Islet of Langerhans (tissue), 1 donor: ENCODE measurements around the gene COQ8A.

Experiments used
- FAIRE-seq: peaks from one replicate; lab custom pipeline; 2011; peaks lifted over from hg19 to GRCh38; lab: Jason Lieb, UNC

COQ8A gene

GRCh38 chr1:226940029-226940805 lies at the start of gene COQ8A:
Gene COQ8A (plus strand): TSS chr1:226940294. CDS start chr1:226961386, 21,092 bp downstream.
- peak; percentile 87 for FAIRE-seq

GRCh38 chr1:226890331-226891108 lies 49.6 kb upstream of the COQ8A start:
- no peak for FAIRE-seq

GRCh38 chr1:226891346-226891745 lies 48.7 kb upstream of the COQ8A start:
- FAIRE-seq: no peak

DNA sequence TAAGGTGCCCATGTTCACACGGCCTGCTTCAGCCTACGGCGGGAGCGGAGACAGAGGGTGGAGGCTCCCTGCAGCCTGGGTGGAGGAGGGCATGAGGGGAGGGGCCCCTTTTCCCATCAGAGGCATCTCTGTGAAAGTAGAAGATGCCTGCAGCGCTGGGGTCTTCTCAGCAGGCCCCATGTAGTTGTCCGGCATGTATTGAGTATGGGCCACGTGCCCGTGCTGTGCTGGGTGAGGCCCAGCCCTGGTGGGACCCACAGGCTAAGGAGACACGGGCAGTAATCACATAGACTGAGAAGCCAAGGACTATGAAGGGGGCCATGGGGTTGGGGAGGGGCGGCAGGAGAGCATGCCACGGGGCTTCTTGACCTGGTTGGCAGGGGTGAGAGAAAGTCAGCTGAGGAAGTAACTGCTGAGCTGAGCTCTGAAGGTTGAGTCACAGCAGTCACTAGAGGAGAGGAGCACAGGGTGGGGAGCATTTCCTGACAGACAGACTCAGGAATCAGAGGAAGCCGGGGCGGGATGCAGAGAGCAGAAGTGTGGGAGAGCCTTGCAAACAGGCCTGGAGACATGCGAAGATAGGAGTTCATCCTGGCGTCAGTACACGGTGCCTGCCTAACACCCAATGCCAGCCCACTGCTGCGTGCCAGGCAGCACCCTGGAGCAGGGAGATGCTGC lies 48.1 kb upstream of the COQ8A start:
- FAIRE-seq: no peak

- no peak for FAIRE-seq
These were observed 47.6 kb upstream of the COQ8A start for GRCh38 chr1:226892524-226892875.

DNA sequence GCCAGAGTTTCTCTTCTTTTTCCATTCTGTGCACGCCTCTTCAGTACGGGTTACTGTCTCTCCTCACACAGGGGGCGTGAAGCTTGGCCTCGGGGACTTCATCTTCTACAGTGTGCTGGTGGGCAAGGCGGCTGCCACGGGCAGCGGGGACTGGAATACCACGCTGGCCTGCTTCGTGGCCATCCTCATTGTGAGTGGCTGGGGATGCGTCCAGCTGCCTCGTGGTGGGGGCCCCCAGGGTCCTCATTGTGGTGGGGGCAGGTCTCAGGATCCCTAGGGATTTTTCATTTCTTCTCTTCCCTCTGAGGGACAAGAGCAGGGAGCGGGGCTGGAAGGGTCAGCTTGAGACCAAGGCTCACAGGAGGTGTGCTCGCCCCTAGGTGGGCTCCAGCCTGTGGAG lies 46.2 kb upstream of the COQ8A start:
- no peak for FAIRE-seq

DNA sequence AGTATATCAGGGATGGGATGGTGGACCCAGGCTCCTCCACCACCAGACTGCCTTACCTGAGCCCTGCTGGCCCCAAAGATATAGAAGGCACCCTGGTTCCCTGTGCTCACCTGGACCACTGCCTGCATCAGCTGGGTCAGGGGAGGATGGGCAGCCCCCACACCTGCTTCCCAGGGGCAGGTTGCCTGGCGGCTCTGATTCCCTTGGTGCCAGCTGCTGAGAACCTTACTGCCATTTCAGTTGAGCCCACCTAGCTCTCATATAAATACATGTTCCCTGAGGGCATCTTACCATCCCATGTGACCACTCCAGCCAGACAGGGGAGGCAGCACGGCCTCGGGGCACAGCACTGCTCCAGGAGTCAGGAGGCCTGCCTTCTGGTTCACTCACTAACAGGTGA lies 45.3 kb upstream of the COQ8A start:
- FAIRE-seq: no peak

DNA sequence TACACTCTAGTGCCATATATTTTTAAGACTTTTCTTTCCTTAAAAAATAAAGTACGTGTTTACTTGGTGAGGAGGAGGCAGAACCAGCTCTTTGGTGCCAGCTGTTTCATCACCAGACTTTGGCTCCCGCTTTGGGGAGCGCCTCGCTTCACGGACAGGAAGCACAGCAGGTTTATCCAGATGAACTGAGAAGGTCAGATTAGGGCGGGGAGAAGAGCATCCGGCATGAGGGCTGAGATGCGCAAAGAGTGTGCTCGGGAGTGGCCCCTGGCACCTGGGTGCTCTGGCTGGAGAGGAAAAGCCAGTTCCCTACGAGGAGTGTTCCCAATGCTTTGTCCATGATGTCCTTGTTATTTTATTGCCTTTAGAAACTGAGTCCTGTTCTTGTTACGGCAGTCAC lies 44.5 kb upstream of the COQ8A start:
- FAIRE-seq: no peak

DNA sequence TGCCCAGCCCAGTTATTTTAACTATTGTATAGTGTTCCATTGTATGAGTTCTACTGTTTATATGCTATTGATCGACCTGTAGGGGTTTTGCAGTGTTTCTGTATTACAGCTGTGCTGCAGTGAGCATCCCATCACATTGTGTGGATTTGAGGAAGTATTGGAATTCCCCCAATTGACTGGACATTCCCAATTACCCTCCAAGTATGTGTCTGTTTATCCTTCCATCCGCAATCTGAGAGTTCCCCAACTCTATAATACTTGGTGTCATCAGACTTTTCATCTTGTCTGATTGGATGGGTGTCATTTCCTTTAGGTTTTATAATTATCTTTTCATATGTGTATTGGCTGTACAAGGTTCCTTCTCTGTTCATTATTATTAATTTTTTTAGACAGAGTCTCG lies 41.8 kb upstream of the COQ8A start:
- no peak for FAIRE-seq

GRCh38 chr1:226901421-226901820 lies 38.7 kb upstream of the COQ8A start:
- no peak for FAIRE-seq

DNA sequence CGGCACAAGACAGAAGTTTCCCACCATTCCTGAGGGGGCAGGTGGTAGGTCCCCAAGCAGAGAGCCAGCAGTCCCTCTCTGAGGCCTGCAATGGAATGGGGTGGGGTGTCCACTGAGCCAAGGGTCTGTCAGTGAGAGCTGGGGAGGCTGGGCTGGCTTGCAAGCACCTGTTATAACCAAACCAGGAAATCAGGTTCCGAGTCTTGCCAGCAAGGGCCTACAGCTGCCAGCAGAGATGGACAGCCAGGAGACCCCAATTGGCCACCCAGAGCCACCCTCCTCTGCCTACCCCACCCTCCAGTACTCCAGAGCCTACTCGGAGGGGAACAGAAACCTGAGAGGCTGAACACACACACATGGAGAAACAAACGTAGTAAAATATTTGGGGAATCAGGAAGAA lies 37.5 kb upstream of the COQ8A start:
- no peak for FAIRE-seq

GRCh38 chr1:226903819-226904716 lies 36.0 kb upstream of the COQ8A start:
- FAIRE-seq: no peak

DNA sequence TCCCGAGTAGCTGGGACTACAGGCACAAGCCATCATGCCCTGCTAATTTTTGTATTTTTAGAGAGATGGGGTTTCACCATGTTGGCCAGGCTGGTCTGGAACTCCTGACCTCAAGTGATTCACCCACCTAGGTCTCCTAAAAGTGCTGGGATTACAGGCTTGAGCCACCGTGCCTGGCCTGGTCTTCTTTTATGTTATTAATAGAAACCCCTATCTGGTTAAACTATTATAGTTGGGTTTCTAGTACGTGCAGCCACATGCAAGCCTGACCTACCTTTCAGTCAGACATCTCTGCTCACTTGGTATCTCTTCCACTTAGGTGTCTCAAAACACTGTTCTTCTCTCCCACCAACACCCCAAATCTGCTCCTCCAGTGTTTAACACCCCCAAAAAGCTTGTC lies 35.3 kb upstream of the COQ8A start:
- FAIRE-seq: no peak

GRCh38 chr1:226908419-226908818 lies 31.7 kb upstream of the COQ8A start:
- no peak for FAIRE-seq

DNA sequence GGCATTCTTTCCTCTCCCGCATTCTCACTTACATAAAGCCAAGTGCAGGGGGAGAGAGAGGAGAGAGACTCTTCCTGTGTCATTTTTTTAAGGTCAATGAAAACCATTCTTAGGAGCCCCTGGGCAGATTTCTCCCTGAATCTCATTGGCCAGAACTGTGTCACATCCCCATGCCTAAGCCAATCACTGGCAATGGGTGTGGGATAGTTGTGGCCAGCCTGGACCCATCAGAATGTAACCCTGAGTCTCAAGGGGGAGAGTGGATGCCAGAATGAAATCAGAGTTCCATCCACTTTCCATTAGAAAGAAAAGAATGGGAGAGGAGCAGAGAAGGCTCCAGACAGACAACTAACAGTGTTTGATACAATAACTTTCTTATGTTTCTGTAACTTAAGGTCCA lies 31.2 kb upstream of the COQ8A start:
- FAIRE-seq: no peak

DNA sequence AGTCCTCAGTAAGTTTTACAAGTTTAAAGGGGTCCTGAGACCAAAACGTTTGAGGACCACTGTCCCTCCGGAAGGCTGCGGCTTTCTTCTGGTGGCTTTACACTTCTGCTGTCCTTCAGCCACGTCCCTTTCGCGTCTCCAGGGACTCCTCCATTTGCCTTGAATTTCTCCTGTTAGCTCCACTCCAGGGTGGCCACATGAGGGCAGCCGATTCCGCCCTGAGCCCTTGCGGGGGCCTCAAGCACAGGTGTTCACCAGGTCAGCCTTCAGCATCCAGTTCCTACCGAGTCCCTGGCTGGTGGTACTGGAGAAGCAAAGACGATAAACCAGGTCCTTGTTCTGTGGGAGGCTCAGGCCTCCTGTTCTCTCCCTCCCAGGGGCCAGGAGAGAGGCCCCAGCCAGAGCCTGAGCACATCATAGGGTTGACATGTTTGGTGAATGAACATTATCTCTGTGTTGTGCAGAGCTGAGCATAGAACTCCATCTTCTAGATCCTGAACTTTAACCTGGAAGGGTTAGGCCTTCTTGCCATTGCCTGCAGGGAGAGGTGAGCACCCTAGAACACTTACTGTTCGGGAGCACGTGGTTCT lies 27.4 kb upstream of the COQ8A start:
- no peak for FAIRE-seq

DNA sequence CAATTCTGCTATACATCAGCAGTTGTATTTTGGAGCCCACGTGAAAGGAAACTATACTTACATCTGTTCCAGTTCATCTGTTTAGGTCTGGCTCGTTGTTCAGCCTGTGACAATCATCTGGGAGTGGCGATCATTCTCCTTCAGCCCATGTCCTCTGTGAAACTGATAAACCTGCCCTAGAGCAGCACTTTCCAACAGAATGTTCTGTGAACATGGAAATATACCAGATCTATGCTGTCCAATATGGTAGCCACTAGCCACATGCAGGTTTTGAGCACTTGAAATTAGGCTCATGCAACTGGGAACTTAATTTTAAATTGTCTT lies 24.5 kb upstream of the COQ8A start:
- no peak for FAIRE-seq

DNA sequence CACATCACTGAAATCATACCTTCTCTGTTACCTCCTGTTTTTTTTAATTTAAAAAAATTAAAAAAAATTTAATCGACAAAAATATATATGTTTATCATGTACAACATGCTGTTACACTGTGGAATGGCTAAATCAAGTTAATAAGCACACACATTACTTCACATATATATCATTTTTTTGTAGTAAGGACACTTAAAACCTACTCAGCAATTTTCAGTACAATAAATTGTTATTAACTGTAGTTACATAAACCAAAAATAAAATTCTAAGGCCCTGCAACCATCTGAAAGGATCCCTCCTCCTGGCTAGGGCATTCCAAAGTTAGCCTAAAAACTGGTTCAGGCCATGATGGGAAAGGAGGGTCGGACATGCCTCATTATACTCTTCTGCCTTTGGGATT lies 23.6 kb upstream of the COQ8A start:
- no peak for FAIRE-seq

DNA sequence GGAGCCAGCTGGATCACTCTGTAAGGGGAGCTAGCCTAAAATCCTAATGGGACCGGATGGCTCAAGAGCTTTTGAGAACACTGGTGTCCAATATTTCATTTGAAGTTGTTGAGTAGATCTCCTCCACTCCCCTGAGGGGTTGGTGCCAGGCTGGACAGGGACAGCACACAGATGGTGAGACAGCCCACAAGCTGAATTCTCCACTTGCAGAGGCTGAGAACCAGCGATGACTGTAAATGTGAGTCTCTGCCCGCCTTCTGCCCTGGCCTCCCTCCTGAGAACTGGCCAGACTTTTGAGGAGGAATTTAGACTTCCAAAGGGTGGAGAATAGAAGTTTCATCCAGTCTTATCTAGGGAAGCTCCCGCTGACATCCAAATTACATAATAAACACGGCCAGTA lies 20.5 kb upstream of the COQ8A start:
- no peak for FAIRE-seq

- no peak for FAIRE-seq
These were observed 20.1 kb upstream of the COQ8A start for GRCh38 chr1:226919995-226920394.

- FAIRE-seq: no peak
These were observed 19.6 kb upstream of the COQ8A start for GRCh38 chr1:226920446-226920894.

DNA sequence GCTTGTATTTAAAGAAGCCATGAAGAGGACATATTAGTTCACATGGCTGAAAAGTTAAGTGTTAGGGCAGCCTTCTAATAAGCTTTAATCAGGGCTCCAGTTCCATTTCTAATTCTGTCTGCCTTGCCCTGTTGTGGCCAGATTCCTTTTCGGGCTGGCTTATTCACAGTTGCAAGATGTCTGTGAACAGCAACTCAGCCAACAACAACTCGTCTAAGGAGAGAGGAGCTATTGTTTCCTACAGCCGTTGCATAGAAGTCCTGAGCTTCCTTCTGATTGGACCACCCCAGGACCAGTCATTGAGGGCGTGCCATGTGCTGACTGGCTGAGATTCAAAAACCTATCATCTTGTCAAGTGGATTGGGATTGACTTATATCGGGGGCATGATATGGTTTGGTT lies 18.6 kb upstream of the COQ8A start:
- no peak for FAIRE-seq
